ENCODE measurements around the gene GAPVD1.
"Not testable (repeated sequence)": the region's sequence is repeated elsewhere in the genome, so short reads cannot be mapped to it uniquely, and the experiment has no call there.

Gene GAPVD1

DNA sequence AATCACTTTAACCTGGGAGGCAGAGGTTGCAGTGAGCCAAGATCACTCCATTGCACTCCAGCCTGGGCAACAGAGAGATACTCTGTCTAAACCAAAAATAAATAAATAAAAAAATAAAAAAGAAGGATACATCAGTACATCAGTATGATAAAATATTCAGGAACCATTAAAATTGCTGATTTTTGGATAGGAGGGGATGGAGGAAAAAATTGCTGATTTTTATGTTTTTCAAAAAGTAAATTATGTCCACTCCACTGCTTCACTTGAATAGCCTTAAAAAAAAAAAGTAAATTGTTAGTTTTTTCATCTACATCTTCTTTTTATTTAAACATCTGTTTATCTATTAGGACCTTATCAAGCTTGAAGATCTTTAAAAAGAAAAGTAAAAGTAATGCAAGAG, 7.4 kb upstream of the GAPVD1 start:
- peak; percentile 3 for FAIRE-seq

DNA sequence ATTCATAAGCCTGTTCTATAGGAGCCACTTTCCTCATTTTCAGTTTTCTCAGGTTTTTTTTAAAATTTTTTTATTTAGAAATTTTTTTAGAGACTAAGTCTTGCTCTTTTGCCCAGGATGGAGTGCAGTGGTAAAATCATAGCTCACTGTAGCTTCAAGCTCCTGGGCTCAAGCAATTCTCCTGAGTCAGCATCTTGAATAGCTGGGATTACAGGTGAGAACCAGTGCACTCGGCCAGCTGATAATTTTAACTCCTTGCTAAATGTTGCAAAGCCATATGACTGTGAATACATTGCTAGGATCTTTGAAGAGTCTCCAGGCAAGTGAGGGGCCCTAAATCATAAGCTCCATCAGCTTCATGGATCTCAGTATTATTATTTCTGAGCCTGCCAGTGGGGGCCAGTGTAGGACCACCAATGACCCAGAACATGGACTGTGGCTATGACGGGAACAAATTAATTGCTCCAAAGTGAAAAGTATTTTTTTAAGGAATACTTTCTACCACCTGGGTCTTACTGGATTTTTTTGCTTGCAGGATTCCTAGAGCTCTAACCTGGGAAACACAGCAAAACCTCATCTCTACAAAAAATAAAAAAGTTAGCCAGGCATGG, 5.7 kb upstream of the GAPVD1 start:
- no peak for FAIRE-seq

DNA sequence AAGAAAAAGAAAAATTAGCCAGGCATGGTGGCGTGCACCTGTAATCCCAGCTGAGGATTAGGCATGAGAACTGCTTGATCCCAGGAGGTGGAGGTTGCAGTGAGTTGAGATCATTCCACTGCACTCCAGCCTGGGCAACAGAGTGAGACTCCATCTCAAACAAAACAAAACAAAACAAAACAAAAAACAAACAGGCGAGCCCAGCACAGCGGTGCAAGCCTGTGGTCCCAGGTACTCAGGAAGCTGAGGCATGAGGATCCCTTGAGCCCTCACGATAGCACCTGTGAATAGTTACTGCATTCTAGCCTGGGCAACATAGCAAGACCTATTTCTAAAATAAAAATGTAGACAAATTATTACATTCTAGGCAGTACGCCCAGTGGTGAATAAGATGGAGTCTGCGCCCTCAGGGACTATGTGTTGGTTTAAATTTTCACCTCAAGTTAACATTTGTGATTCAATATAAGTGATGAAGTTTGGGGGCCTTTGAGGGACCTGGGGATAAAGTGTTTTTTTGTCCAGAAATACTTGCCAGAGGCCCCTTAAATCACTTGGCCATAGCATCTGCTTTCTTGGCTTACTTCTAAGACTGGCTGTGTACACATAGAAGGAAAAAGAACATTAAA, 3.4 kb upstream of the GAPVD1 start:
- FAIRE-seq: no peak

DNA sequence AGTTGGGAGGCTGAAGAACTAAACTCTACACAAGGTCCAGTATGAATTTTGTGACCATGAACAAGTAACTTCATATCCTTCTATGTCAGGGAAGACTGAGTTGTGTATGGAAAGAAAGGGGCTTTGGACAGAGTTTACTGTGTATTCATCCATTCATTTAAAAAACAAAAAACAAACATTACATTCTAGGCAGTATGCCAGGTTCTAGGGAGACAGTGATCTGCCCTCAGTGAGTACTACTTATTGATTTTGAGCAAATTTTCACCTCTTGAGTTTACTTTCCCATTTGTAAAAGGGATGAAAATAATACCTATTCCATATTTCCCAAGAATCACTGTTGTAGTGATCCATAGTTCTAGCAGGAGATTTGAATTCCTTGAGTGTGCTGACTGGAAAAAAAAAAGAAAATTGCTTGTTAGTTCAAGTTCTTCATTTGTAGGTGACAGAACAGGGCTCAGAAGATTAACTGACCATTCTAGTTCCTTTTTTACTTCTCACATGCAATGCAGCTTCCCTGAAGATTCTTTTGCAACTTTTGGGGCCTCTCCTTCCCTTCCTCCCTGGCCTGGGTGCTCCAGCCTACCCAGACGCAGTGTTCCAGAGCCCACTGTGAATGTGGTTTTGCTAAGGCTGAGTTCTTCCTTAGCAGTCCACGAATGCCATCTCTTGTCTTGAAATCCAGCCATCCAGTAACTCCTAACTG, 2.6 kb upstream of the GAPVD1 start:
- FAIRE-seq: no peak

DNA sequence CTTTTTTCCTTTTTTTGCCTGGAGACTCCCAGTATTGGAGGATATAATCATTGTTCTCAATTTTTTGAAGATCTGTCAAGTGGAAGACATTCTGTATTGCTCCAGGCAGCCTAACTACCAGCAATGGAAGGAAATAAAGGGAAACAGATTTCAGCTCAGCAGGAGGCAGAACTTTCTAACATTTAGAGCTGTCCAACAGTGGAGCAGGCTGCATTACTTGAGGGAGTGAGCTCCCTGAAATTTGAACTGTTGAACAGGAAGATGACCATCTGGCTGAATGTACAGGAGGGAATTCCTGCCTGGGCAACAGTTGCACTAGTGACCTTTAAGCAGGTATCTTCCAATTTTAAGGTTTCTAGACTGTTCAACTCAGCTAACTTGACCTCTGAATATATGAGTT, 1.1 kb upstream of the GAPVD1 start:
- no peak for FAIRE-seq

DNA sequence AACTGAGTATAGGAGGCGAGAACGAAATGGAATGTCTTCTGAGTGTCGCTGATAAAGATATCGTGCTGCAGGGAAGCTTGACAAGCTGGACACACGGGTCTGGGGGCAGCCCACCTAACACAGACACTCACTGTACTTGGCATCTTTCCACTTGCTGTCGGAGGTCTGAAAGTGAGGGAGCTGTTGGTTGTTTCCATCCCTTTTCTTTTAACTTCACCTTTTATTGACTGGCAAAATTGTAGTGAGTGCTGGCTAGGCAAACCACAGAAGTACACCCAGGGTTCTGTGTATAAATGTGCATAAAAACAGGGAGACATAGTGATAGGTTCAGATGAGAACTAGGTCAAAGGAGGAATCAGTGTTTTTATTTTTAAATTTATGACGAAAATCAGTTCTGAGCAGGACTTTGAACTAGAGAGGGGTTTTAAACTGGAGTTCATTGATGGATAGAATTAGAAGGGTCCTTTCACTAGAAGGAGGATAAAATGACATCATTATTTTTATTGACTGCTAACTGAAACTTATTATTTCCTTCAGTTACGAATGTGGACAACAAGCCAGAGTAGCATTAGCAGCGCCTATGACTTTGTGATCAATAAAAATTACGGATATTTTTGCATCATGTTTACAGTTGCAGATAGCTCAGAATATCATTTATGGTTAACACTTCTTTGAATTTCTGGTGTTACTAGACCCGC, 817 bp downstream of the GAPVD1 start:
- no peak for FAIRE-seq

DNA sequence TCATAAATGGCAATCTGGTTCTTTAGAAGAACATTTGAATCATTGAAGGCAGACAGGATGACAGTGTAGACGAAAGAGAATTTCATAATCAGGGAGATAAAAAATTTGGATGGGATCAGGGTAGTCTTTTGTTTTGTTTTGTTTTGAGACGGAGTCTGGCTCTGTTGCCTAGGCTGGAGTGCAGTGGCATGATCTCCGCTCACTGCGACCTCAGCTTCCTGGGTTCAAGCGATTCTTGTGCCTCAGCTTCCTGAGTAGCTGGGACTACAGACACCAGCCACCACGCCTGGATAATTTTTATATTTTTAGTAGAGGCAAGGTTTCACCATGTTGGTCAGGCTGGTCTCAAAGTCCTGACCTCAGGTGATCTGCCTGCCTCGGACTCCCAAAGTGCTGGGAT, 2.4 kb downstream of the GAPVD1 start:
- FAIRE-seq: not testable (repeated sequence)

DNA sequence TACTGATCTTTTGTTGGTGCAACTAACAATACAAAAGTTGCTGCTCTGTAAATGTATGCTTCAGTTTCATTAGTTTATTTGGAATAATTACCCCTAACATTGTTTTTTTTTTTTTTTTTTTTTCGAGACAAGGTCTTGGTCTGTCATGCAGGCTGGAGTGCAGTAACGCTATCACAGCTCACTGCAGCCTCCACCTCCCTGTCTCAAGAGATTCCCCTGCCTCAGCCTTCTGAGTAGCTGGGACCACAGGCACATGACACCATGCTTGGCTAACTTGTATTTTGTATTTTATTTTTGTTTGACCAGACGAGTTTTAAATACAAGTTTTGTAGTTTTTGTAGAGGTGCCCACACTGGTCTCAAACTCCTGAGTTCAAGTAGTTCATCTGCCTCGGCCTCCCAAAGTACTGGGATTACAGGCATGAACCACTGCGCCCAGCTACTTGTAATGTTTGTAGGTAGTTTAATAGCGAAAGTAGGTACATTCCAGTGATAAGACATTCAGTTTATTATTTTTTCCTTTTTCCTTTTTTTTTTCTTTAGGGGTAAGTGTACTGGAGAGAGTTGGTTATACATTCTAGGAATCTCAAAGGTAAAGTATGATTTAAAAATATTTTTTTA, 6.9 kb downstream of the GAPVD1 start:
- FAIRE-seq: no peak

DNA sequence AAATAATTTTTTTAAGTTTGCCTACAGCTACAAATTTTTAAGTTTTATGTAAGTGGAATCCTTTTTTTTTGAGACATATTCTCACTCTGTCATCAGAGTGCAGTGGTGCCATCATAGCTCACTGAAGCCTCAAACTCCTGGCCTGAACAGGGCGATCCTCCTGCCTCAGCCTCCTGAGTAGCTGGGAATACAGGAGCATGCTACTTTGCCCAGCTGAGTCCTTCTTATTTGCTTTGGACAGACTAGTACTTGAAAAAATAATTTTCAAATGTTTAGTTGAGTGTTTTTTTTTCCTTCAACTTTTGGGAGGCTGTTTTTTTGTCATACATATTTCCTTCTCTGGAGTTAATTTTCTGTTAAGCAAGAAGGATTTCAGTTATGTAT, 7.4 kb downstream of the GAPVD1 start:
- FAIRE-seq: no peak

DNA sequence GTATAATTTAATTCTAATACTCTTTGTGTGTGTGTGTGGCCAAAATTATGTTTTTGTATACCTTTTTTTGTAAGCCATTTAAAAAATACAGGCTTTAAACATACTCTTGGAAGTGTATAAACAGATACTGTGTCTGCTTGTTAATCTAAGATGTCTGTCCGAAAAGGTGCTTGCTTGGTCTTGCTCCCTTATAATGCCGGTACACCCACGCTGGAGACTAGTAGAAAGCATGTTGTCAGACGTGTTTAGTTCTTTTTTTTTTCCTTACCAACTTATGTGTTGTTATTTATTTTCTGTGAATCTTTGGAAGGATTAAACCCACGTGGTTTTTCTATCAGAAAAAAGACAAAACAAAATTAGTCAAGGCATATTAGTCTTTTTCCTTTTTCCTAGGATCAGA, 9.5 kb downstream of the GAPVD1 start:
- FAIRE-seq: no peak

DNA sequence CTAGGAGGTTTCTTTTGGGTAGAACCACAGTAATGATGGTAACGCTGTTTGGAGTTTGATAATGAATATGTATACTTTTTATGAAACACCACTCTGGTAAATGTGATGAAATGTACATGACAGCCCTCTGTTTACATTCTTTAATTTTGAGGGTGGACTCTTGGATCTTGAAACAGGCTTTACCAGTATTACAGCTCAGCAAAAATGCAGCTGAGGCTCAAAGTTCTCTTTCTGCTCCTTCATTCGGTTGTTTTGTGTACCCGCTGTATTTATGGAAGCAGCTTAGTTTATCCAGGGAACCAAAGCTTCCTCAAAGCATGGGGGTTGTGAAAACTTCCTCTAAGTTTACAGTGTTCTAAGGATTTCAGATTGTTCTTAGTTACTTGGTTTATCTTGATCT, 11.1 kb downstream of the GAPVD1 start:
- no peak for FAIRE-seq

DNA sequence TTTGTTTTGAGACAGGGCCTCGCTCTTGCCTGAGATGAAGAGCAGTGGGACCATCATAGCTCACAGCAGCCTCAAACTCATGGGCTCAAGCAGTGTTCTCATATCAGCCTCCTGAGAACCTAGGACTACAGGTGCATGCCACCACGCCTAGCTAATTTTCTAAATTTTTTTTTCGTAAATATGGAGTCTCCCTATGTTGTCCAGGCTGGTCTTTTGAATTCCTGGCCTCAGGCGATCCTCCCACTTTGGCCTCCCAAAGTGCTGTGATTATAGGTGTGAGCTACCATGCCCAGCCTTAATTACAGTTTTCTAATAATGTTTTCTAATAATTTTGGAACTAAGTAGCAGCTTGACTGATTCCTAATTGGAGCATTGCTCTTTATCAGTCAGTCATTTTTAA, 15.1 kb downstream of the GAPVD1 start:
- no peak for FAIRE-seq

DNA sequence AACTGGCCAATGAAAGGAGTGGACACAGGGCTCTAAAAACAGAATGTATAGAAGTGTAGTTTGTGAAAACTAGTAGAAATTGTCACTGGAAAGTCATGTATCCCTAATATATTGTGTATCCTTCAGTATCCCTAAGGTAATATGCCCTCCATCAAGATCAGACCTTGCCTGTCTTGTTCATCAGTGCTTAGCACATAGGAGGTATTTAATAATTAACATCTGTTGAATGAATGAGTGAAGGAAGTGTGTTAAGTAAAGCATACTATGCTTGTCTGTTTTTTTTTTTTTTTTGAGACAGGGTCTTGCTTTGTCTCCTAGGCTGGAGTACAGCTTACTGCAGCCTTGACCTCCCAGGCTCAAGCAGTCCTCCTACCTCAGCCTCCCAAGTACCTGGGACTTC, 15.8 kb downstream of the GAPVD1 start:
- FAIRE-seq: no peak

DNA sequence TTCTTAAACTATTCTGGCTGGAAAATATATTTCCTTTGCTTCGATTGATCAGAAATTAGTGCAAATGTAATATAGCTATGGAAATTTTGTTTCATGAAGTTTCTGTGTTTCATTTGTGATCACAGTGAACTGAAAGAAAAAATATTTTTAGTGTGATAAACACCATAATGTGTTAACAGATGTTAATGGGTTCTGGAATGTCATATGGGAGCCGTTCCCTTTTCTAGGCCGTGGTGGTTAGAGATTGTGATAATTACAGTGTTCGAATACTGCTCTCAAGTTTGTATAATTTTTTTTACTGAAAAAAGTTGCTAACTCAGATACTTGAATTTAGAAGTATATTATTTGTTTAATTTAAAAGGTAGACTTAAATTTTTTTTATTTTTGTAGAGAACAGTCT, 19.3 kb downstream of the GAPVD1 start:
- FAIRE-seq: no peak

DNA sequence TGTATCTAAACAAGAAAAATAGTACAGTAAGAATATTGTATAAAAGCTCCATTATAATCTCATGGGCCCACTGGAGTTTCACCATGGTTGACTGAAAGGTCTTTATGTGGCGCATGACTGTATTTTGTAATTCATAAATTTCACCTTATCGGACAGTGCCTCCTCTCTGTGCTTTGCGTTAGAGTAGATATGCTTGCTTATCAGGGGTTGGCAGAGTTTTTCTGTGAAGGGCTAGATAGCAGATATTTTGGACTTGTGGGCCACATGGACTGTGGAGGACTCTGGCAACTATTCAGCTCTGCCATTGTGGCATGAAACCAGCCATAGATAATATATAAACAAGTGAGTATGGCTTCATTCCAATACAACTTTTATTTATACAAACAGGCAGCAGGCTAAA, 23.2 kb downstream of the GAPVD1 start:
- FAIRE-seq: no peak

DNA sequence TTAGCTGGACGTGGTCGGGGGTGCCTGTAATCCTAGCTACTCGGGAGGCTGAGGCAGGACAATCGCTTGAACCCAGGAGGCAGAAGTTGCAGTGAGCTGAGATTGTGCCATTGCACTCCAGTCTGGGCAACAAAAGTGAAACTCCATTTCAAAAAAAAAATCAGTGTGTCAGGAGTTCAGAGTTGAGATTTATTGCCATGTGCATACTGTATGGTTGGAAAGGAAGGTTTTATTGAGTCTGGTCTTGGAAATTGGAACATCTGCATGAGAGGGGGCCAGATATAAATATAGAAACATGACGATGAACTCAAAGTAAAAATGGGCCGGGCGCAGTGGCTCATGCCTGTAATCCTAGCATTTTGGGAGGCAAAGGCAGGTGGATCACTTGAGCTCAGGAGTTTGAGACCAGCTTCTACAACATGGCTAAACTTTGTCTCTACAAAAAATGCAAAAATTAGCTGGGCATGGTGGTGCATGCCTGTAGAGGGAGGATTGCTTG, 25.4 kb downstream of the GAPVD1 start:
- FAIRE-seq: not testable (repeated sequence)

DNA sequence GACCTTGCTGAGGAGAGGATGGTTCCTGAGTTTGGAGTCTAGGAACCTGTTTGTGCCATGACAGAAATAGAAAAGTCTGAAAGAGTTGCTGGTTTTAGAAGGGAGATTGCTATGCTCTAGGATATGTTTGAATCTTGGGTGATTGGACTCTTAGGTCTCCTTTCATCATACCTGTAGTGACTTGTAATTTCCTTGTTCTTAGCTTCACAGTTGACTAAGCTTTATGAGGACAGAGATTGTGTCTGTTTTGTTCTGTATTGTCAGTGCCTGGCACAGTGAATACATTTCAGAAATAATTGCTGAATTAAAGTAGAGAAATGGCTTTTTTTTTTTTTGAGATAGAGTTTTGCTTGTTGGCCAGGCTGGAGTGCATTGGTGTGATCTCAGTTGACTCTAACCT, 31.5 kb downstream of the GAPVD1 start:
- no peak for FAIRE-seq

DNA sequence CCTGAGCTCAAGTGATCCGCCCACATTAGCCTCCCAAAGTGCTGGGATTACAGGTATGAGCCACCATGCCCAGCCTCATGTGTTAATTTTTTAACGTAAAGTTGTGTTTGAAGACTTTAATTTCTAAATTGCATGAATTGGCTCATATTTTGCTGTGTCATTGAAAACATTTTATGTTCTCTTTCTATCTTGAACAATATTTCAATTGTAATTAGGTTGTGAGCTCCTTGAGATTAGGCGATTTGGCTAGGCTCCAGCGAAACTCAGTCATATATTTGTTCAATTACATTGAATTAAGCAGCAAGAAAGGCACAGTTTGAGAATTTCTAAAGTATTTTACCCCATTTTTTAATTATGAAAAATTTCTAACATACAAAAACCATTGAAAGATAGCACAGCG, 34.0 kb downstream of the GAPVD1 start:
- FAIRE-seq: no peak

DNA sequence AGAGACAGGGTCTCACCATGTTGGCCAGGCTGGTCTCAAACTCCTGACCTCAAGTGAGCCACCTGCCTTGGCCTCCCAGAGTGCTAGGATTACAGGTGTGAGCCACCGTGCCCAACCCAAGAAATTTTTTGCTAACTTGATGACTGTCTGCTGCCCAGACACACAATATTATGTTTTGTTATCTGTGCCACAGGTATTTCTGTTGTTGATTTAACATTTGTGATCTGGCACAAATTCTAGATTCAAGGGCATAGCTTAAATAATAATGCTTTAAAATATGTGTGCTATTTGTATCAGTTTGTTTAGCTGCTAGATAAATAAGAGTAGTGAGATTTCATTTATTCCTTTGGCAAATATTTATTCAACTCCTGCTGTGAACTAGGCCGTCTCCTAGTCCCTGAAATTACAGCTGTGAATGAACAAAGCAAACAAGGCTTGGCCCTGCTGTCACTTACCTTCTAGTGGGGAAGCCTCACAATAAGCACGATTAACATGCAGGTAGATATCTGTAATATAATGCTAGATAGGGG, 35.3 kb downstream of the GAPVD1 start:
- no peak for FAIRE-seq

DNA sequence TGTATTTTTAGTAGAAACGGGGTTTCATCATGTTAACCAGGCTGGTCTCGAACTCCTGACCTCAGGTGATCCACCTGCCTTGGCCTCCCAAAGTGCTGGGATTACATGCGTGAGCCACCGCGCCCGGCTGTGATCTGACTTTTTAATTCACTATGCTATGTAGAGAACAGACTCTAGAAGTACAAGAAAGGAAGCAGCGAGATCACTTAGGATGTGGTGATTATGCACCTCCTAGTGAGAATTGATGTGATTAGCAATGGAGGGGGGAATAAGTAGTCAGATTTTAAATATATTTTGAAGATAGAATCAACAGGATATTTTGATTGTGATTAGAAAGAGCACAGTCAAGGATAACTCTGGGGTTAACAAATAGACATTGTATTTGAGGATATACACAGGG, 36.3 kb downstream of the GAPVD1 start:
- no peak for FAIRE-seq

DNA sequence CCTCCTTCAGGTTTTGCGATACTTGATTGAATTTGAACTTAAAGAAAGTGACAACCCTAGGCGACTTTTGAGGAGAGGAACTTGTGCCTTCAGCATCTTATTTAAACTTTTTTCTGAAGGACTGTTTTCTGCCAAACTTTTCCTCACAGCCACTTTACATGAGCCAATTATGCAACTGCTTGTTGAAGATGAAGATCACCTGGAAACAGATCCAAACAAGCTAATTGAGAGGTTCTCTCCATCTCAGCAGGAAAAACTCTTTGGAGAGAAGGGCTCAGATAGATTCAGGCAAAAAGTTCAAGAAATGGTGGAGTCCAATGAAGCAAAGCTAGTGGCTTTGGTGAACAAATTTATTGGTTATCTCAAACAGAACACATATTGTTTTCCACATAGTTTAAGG, 40.6 kb downstream of the GAPVD1 start:
- FAIRE-seq: no peak

DNA sequence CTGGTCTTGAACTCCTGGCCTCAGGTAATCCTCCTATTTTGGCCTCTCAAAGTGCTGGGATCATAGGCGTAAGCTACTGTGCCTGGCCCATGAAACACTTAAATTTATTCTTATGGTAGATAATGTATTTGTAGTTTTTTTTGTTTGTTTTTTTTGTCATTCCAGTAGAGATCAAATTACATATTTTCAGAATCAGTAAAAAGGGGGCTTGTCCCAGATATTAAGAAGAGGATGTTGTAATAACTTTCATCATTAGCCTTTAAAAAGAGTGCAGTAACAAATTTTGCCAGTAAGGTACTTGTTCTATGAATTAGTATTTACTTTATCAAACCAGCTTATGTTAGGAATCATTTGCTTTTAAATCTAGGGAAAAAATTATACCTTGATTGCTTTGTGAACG, 42.6 kb downstream of the GAPVD1 start:
- FAIRE-seq: no peak

DNA sequence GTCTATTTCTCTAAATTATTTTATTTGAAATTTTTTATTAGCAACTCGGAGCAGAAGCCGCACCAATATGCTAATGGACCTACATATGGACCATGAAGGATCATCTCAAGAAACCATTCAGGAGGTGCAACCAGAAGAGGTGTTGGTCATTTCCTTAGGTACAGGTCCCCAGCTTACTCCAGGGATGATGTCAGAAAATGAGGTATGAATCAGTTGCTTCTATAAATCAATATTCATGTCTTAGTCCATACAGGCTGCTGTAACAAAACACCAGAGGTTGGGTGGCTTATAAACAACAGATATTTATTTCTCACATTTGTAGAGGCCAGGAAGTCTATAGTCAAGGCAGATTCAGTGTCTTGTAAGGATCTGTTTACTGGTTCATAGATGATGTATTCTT, 50.8 kb downstream of the GAPVD1 start:
- FAIRE-seq: no peak
